ENCODE data around the gene ZNF423. TPM values are rescaled to one million over a fixed set of nuclear protein-coding genes. Genes with fewer than 3 reads are reported as not detected.
A peak's percentile ranks its signal among the peaks of the same experiment; 100 is the strongest.

The ZNF423 gene
- total RNA-seq, 1 donor from 2014 or later, result 0.21 TPM

DNA sequence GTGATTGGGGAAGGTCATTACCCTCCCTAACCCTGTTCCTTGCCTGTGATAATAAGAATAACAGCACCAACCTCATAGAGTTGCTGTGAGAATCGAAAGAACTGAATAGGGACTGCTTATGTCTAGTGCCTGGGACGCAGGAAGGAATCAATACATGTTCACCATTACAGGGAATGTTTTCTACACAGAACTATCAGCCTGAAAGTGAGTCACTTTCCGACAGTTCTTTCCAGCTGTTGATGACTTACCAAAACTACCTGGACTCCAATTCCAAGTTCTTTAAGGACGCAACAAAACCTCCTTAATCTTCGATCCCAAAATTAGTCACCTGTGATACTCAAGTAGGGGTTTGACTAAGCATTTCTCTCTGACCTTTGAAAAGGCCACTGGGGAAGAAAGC is 29.4 kb downstream of the ZNF423 start:
- DNase-seq (ENCODE audit: low read depth), result no peak

DNA sequence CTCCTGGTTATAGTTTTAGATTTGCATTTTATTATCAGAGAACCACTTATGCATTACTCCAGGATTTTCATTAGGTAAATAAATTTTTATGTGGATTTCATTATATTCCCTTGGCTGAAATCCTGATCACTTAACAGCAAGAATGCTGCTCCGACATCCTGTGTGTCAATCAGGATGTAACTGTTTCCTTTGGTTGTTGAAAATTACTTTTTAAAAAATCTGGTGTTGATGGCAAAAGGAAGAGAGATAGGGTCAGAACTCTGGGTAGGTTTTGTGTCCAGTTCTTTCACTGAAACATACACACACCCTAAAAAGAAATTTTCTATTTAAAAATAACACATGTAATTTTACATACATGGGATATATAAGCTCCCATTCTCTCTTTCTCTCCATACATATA is 30.9 kb downstream of the ZNF423 start:
- DNase-seq (ENCODE audit: low read depth), result no peak

GRCh38 chr16:49824593-49824992 is 31.3 kb downstream of the ZNF423 start:
- no peak for DNase-seq (ENCODE audit: low read depth)

- DNase-seq (ENCODE audit: low read depth), result no peak
These were observed 33.1 kb downstream of the ZNF423 start for GRCh38 chr16:49822649-49823370.

GRCh38 chr16:49821614-49822282 is 34.2 kb downstream of the ZNF423 start:
- no peak for DNase-seq (ENCODE audit: low read depth)

DNA sequence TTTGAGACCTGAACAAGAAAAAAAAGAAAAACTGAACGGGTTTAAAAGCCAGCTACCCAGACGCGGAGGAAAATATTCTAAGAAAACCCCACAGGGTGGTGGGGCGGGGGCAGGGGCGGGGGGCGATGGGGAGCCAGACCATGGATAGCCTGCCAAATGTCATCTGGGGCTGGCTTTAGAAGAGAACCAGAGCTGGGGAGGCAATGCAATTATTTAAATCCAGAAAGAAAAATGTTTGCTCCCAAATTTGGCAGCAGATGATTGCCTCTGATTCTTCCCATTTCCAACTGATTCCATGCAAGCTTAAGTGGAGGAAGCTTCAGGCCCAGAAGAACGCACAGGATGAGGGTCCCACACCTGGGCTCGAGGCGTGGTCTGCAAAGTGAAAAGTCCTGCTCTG is 34.8 kb downstream of the ZNF423 start:
- DNase-seq (ENCODE audit: low read depth), result no peak

DNA sequence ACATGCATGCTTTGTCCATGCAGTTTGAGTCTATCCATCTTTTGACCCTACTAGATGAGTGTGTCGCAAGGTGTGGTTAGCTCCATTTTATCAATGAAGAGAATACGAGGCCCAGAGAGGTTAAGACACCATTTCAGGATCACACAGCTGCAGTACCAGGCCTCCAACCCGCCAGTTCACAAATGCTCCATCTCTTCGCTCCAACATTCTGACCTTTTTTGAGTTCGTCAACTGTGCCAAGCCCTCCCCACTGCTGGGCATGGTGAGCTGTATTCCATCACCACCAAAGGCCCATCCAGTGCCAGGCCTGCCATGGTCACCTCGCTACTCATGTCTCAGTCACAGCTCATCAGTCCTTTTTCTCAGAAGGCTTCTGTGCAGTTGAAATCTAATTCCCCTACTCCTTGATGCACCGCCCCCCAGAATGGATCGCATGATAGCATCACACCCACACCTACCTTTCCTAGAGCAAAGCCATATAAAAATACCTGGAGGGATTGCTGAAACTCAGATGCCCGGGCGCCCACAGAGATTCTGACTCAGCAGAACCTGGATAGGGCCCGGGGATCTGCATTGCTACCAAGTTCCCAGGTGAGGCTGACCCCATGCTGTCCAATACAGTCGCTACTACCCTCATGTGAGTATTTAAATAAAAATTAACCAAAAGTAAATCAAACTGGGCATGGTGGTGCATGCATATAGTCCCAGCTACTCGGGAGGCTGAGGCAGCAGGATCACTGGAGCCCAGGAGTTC is 38.0 kb downstream of the ZNF423 start:
- DNase-seq (ENCODE audit: low read depth), result no peak

DNA sequence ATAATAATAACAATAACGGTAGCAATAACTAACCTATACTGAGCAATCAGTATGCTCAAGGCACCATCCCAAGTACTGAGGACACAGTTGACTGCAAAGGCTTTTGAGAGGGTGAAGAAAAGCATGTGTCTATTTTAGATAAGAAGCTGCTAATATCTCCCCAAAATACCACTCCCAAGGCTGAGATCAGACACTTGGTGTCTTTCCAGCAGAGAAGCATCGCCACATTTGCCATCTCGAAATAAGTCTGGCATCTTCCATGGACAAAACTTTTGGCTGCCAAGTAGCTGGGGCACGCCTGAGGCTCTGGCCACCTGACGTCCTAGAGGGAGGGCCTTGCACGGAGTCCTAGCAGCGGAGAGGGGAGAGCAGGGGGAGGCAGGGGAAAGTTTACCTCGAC is 39.0 kb downstream of the ZNF423 start:
- DNase-seq (ENCODE audit: low read depth), result peak; percentile 12

DNA sequence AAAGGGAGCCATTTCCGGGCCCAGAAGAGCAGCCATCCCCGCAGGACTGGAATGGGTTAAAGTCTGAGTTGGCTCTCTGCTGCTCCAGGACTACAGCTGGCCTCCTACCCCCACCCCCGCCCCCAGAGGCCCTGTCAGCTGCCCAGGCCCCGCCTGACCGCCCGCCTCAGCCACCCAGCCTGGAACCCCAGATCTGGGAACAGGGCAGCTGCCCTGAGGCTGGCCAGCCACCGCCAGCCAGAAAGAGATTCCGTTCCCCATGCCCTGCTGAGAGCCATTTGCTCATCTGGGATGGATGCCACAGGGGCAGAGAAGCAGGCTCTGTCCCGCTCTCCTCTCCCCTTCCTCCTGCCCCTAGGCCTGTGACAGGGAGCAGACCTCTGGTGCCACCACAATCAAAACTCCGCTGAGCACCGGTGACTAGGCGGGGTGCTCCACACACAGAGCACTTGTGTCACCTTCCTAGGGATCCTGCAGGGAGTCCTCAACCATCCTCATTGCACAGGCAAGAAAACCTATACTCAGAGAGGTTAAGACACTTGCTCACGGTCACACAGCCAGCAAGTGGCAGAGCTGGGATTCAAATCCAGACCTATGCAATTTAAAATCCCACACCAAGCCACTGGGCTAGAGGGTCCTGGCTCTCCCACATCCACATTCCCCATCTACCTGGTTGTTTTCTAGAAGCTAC is 44.1 kb downstream of the ZNF423 start:
- DNase-seq (ENCODE audit: low read depth), result peak; percentile 89

GRCh38 chr16:49810831-49811230 is 45.1 kb downstream of the ZNF423 start:
- DNase-seq (ENCODE audit: low read depth), result no peak

DNA sequence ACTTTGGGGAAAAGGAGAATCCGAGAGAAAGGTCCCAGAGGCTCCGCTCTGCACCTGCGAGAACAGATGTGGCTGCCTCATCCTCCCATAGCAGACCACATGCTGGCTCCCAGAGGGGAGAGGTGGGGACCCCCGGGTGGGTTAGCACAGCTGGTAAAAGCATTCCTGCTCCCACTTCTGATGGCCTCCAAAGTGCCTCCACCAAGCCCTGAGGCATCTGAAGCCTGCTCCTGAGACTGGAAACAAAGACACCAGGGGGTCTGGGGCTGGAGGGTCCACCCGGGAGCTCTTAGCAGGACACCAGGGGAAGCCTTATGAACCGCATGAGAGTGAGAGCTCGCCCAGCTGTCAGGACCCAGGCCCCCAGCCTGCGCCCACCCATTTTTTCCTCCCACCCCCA is 46.4 kb downstream of the ZNF423 start:
- no peak for DNase-seq (ENCODE audit: low read depth)

DNA sequence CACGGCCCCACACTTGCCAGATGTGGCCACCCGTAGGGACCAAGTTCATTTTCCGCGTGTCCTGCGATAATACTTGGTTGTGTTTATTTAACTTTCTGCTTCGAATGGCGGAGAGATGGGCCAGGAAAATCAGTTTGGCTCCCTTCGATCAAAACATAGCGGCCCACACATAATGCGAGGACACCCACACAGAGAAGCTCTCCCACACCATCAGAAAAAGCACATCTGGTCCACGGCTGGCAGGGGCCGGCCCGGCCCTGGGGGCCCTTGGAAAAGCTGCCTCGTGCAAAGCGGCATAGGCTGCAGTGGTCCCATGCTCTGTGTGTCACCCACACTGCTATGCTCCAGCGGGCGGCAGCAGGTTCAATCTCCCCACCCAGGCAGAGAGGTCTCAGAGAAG is 46.9 kb downstream of the ZNF423 start:
- DNase-seq (ENCODE audit: low read depth), result no peak

GRCh38 chr16:49806446-49806845 is 49.5 kb downstream of the ZNF423 start:
- DNase-seq (ENCODE audit: low read depth), result no peak

DNA sequence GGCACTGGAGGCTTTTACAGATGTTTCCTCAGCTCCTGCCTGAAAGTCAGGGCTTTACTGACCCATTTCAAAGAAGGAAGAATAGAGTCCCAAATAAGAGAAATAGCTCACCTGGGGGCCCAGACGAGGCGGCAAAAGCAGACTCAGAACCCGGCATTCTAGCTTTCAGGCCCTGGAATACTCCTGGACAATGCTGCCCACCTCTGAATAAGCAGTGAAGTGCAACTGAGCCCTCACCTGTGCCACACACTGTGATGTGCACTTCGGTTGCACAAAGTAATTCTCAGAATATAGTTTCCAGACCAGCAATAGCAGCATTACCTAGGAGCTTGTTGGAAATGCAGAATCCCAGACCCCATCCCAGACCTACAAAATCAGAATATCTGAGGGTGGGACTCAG is 54.6 kb downstream of the ZNF423 start:
- no peak for DNase-seq (ENCODE audit: low read depth)

DNA sequence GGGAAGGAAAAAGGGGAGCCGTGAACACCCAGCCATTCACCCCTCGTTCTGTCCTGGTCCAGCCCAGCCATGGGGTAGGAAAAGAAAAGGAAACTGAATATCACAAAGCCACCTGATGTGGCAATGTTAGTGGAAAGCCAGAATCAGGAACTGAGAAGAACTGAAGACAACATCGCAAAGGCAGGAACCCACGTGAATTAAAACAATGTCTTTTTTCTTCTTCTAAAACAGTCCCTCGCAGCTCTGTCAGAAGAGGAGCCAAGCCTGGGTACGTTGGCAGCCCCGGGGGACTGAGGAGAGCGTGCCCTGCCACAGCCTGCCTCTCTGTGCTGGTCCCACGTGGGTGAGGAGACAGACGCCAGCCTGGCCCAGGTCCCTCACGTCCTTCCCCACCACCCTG is 55.0 kb downstream of the ZNF423 start:
- DNase-seq (ENCODE audit: low read depth), result no peak

GRCh38 chr16:49800441-49800840 is 55.5 kb downstream of the ZNF423 start:
- no peak for DNase-seq (ENCODE audit: low read depth)

- DNase-seq (ENCODE audit: low read depth), result peak; percentile 13
These were observed 56.7 kb downstream of the ZNF423 start for GRCh38 chr16:49799172-49799571.

DNA sequence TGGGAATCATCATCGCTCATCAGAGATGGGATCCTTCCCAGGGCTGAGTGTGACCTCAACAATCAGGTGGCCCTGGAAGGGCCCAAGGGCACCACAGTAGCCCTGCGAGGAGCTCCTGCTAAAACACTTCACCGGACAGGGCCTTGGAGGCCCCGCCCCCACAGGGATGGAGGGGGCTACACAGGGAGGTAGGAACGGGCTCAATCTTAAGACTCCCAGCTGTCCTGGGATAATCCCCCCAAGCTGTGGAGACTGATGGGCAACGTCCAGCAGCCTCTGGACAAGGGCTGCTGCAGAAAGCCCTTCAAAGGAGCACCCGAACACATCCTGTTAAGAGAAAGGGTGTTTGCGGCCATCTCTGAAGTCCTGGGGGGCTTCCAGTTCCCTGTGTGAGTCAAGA is 60.4 kb downstream of the ZNF423 start:
- DNase-seq (ENCODE audit: low read depth), result no peak

- DNase-seq (ENCODE audit: low read depth), result no peak
These were observed 62.7 kb downstream of the ZNF423 start for GRCh38 chr16:49793244-49793643.

GRCh38 chr16:49789616-49790015 is 66.3 kb downstream of the ZNF423 start:
- DNase-seq (ENCODE audit: low read depth), result no peak

GRCh38 chr16:49788986-49789385 is 66.9 kb downstream of the ZNF423 start:
- DNase-seq (ENCODE audit: low read depth), result no peak

DNA sequence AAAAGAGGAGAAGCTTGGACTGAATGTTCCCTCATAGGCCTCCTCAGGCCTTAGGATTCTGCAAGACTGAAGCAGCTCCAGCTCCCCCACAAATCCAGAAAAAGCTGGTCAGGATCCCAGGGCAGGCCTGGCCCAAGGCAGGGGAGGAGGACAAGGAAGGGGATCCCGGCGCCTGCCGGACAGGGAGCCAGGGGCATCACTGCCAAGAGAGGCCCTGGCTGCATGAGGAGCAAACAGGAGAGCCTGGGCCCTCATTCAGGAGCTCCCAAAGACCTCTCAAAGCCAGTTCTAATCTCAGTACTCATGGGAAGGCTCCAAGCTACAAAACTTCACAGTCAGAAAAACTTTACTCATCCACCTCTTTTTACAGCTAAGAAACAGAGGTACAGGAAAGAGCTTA is 67.3 kb downstream of the ZNF423 start:
- no peak for DNase-seq (ENCODE audit: low read depth)

All from myocyte (in vitro differentiated cells).